Breast epithelium (tissue), 3 donors: ENCODE results near the gene PDCD5.

Experiments used
- CTCF ChIP-seq, 3 donors: fragments of 450-650 bp; IDR thresholded peaks; one replicate each; pipeline ENCODE4 v1.5.1; 2016 to 2017; ENCODE audit warnings: antibody characterized with exemption in 3 of 3, mild to moderate bottlenecking in 3 of 3, moderate library complexity in 3 of 3
- POLR2AphosphoS5 ChIP-seq, 3 donors: sonication (generic); formaldehyde crosslinking; IDR thresholded peaks; one replicate each; pipeline ENCODE4 v1.6.1; 2017; ENCODE audit warnings: antibody characterized with exemption in 3 of 3

DNA sequence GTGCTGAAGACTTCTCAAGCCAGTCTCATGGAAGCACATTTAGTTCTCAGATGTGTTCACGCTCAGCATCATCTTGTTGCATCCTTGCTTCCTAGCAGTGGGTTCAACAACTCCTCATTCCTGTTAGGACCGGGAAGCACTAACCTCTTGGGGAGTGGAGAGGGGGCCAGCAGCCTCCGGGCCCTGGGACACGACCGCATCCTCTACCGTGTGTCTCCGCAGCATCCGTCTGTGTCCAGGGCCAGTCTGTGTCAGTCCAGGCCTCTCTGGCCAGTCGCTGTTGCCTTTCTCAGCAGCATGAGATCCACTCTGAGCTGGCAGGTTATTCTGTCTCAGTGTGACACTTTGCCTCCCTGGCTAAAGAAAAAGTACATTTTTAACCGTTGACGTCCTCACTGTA lies 17.0 kb downstream of the PDCD5 start:
- no peak for TF ChIP-seq CTCF (IDR thresholded peaks at IDR 0.05)
- TF ChIP-seq POLR2AphosphoS5 (IDR thresholded peaks at IDR 0.05): no peak
